Measurements from ENCODE around the gene PALM. TPM values are rescaled to one million over a fixed set of nuclear protein-coding genes. Genes with fewer than 3 reads are reported as not detected.

The PALM gene
- total RNA-seq, 1 donor from 2014 or later: 42.0 TPM

GRCh38 chr19:680287-681028 lies 28.3 kb upstream of the PALM start:
- Mint-ChIP-seq H3K4me3 (ENCODE audit: unreplicated experiment) (peak overlapping the region; percentile 93), H3K4me1 (ENCODE audit: unreplicated experiment) (peaks cover 2% of the 10 kb centered on the region), H3K27me3 (ENCODE audit: unreplicated experiment) (peaks cover 4% of the 10 kb centered on the region), H3K9me3 (ENCODE audit: unreplicated experiment) (no peaks in the 10 kb centered on the region), H3K27ac (ENCODE audit: unreplicated experiment) (peak overlapping the region; percentile 91), H3K36me3 (ENCODE audit: low read depth, unreplicated experiment) (no peaks in the 10 kb centered on the region)
- DNase-seq (ENCODE audit: low spot score): peak; percentile 100
- TF ChIP-seq, protein P1, sequence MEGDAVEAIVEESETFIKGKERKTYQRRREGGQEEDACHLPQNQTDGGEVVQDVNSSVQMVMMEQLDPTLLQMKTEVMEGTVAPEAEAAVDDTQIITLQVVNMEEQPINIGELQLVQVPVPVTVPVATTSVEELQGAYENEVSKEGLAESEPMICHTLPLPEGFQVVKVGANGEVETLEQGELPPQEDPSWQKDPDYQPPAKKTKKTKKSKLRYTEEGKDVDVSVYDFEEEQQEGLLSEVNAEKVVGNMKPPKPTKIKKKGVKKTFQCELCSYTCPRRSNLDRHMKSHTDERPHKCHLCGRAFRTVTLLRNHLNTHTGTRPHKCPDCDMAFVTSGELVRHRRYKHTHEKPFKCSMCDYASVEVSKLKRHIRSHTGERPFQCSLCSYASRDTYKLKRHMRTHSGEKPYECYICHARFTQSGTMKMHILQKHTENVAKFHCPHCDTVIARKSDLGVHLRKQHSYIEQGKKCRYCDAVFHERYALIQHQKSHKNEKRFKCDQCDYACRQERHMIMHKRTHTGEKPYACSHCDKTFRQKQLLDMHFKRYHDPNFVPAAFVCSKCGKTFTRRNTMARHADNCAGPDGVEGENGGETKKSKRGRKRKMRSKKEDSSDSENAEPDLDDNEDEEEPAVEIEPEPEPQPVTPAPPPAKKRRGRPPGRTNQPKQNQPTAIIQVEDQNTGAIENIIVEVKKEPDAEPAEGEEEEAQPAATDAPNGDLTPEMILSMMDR (IDR thresholded peaks at IDR 0.05; ENCODE audit: unreplicated experiment): no peak

- H3K9me3 Mint-ChIP-seq (ENCODE audit: unreplicated experiment): no peaks in the 10 kb centered on the region
- H3K4me1 Mint-ChIP-seq (ENCODE audit: unreplicated experiment): peaks cover 2% of the 10 kb centered on the region
- H3K27ac Mint-ChIP-seq (ENCODE audit: unreplicated experiment): no peak overlapping the region
- peaks cover 3% of the 10 kb centered on the region for H3K27me3 Mint-ChIP-seq (ENCODE audit: unreplicated experiment)
- H3K4me3 Mint-ChIP-seq (ENCODE audit: unreplicated experiment): peak overlapping the region; percentile 93
- TF ChIP-seq, protein P1 (IDR thresholded peaks at IDR 0.05; ENCODE audit: unreplicated experiment): no peak
- DNase-seq (ENCODE audit: low spot score): peak; percentile 91
- H3K36me3 Mint-ChIP-seq (ENCODE audit: low read depth, unreplicated experiment): no peaks in the 10 kb centered on the region
Measured at GRCh38 chr19:681029-682019, 27.4 kb upstream of the PALM start.

DNA sequence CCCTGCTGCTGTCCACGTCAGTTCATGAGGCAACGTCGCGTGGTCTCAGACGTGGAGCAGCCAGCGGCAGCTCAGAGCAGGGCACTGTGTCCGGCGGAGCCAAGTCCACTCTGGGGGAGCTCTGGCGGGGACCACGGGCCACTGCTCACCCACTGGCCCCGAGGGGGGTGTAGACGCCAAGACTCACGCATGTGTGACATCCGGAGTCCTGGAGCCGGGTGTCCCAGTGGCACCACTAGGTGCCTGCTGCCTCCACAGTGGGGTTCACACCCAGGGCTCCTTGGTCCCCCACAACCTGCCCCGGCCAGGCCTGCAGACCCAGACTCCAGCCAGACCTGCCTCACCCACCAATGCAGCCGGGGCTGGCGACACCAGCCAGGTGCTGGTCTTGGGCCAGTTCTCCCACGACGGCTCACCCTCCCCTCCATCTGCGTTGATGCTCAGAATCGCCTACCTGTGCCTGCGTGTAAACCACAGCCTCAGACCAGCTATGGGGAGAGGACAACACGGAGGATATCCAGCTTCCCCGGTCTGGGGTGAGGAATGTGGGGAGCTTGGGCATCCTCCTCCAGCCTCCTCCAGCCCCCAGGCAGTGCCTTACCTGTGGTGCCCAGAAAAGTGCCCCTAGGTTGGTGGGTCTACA lies 25.9 kb upstream of the PALM start:
- peaks cover 3% of the 10 kb centered on the region for H3K27me3 Mint-ChIP-seq (ENCODE audit: unreplicated experiment)

GRCh38 chr19:685454-685931 lies 23.2 kb upstream of the PALM start:
- Mint-ChIP-seq H3K4me1 (ENCODE audit: unreplicated experiment) (peaks cover 2% of the 10 kb centered on the region), H3K4me3 (ENCODE audit: unreplicated experiment) (no peak overlapping the region), H3K9me3 (ENCODE audit: unreplicated experiment) (no peaks in the 10 kb centered on the region), H3K27me3 (ENCODE audit: unreplicated experiment) (peaks cover 2% of the 10 kb centered on the region), H3K27ac (ENCODE audit: unreplicated experiment) (no peak overlapping the region), H3K36me3 (ENCODE audit: low read depth, unreplicated experiment) (no peaks in the 10 kb centered on the region)
- no peak for DNase-seq (ENCODE audit: low spot score)
- TF ChIP-seq, protein P1 (IDR thresholded peaks at IDR 0.05; ENCODE audit: unreplicated experiment): no peak

More for the DNA sequence above, 25.9 kb upstream of the PALM start:
- H3K9me3 Mint-ChIP-seq (ENCODE audit: unreplicated experiment): no peaks in the 10 kb centered on the region
- H3K4me3 Mint-ChIP-seq (ENCODE audit: unreplicated experiment): no peak overlapping the region
- H3K4me1 Mint-ChIP-seq (ENCODE audit: unreplicated experiment): peaks cover 2% of the 10 kb centered on the region
- H3K36me3 Mint-ChIP-seq (ENCODE audit: low read depth, unreplicated experiment): no peaks in the 10 kb centered on the region
- TF ChIP-seq, protein P1 (IDR thresholded peaks at IDR 0.05; ENCODE audit: unreplicated experiment): no peak
- no peak overlapping the region for H3K27ac Mint-ChIP-seq (ENCODE audit: unreplicated experiment)
- DNase-seq (ENCODE audit: low spot score): no peak

Measured in endothelial cell (in vitro differentiated cells).